Prostate gland (tissue), 2 donors: ENCODE data around the gene ISX. TPM values are rescaled to one million over a fixed set of nuclear protein-coding genes. Genes with fewer than 3 reads are reported as not detected.
"Not testable (repeated sequence)": the region's sequence is repeated elsewhere in the genome, so short reads cannot be mapped to it uniquely, and the experiment has no call there.

Experiments
- DNase-seq: peaks from one replicate; pipeline ENCODE4 v3.0.0-alpha.2; 2019; ENCODE audit warnings: low spot score
- H3K27ac ChIP-seq, 2 donors: fragments of 200-600 bp; sonication (generic); 2 replicates each; pipeline ENCODE4 v1.5.1; 2017 to 2019
- H3K27me3 ChIP-seq: fragments of 200-600 bp; sonication (generic); replicated peaks from 2 replicates; pipeline ENCODE4 v1.5.1; 2019; ENCODE audit not compliant: insufficient read depth
- H3K36me3 ChIP-seq, 2 donors: fragments of 200-600 bp; sonication (generic); 1 replicate in 1 of 2; 2 replicates in 1 of 2; pipeline versions ENCODE4 v1.5.1 to v1.8.1; 2017 to 2019
- H3K4me1 ChIP-seq: fragments of 200-600 bp; sonication (generic); replicated peaks from 2 replicates; pipeline ENCODE4 v1.5.1; 2019
- H3K4me3 ChIP-seq, 2 donors: fragments of 200-600 bp; sonication (generic); 2 replicates each; pipeline ENCODE4 v1.5.1; 2017 to 2019
- H3K9me3 ChIP-seq: fragments of 200-600 bp; sonication (generic); 2 replicates; pipeline ENCODE4 v1.5.1; 2017
- POLR2A ChIP-seq: fragments of 450-650 bp; IDR thresholded peaks from one replicate; pipeline ENCODE4 v1.6.1; 2016; ENCODE audit warnings: antibody characterized with exemption, mild to moderate bottlenecking
- POLR2AphosphoS5 ChIP-seq: sonication (generic); formaldehyde crosslinking; IDR thresholded peaks from one replicate; pipeline ENCODE4 v1.6.1; 2017; ENCODE audit warnings: antibody characterized with exemption
- WGBS: methylation state at CpG from one replicate; pipeline ENCODE4 v1.1.5; 2018; 5-methylcytosine and 5-hydroxymethylcytosine counted together
- intact Hi-C: fragments of 100-400 bp; cut with DNase I; formaldehyde crosslinking; loops from one replicate; pipeline ENCODE4 v1.14.2; 2022
- total RNA-seq, 2 donors: library from RNA; depleted of rRNA; stranded (reverse); fragments of >200 nt; gene quantifications; one replicate each; pipeline ENCODE4 v1.1.0, GENCODE V29; 2016
- TF ChIP-seq, protein P1 (sequence below), 4 experiments: fragments of 200-600 bp in 2 of 4; fragments of 450-650 bp in 2 of 4; sonication (generic) in 2 of 4; IDR thresholded peaks; 1 replicate in 3 of 4; 2 replicates in 1 of 4; pipeline ENCODE4 v1.5.1; 2016 to 2019; ENCODE audit warnings: antibody characterized with exemption in 4 of 4, mild to moderate bottlenecking in 2 of 4, moderate library complexity in 2 of 4

ISX gene
- total RNA-seq, 2 donors from 2014 or later: 0.14 to 1.9 TPM

DNA sequence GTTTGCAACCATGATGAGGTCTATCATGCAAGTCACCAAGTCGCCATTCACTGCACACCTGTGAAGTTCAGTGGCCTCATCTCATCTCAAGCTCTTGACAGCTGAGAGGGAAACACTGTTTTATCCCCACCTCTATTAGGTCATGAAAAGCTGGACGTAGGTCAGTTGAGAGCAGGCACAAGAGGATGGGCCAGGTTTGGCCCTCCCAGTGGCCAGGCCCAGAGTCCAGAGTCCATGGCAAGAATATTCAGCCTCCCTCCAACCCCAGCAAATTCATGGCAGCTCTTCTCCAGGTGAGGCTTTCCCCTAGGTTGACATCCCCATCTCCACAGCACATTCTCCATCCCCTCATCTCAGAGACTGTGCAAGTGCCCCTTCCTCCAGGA, 22.0 kb upstream of the ISX start:
- no peak for TF ChIP-seq POLR2AphosphoS5
- TF ChIP-seq POLR2A: no peak
- TF ChIP-seq, protein P1, sequence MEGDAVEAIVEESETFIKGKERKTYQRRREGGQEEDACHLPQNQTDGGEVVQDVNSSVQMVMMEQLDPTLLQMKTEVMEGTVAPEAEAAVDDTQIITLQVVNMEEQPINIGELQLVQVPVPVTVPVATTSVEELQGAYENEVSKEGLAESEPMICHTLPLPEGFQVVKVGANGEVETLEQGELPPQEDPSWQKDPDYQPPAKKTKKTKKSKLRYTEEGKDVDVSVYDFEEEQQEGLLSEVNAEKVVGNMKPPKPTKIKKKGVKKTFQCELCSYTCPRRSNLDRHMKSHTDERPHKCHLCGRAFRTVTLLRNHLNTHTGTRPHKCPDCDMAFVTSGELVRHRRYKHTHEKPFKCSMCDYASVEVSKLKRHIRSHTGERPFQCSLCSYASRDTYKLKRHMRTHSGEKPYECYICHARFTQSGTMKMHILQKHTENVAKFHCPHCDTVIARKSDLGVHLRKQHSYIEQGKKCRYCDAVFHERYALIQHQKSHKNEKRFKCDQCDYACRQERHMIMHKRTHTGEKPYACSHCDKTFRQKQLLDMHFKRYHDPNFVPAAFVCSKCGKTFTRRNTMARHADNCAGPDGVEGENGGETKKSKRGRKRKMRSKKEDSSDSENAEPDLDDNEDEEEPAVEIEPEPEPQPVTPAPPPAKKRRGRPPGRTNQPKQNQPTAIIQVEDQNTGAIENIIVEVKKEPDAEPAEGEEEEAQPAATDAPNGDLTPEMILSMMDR (IDR thresholded peaks at IDR 0.05): no peak
- Histone ChIP-seq H3K27ac (no peak overlapping the region), H3K27me3 (no peaks in the 10 kb centered on the region), H3K4me1 (no peaks in the 10 kb centered on the region), H3K9me3 (no peaks in the 10 kb centered on the region), H3K36me3 (no peaks in the 10 kb centered on the region), H3K4me3 (no peak overlapping the region)
- intact Hi-C loops: no loop called here
- no peak for DNase-seq
- 61% methylated on average over 2 of the region's 2 CpGs for WGBS

GRCh38 chr22:35044607-35045390, 21.2 kb upstream of the ISX start:
- no peak overlapping the region for H3K4me3 ChIP-seq
- no peak for TF ChIP-seq POLR2AphosphoS5
- TF ChIP-seq POLR2A: no peak
- TF ChIP-seq, protein P1 (IDR thresholded peaks at IDR 0.05): no peak
- WGBS: 94% methylated on average over 5 of the region's 5 CpGs
- H3K9me3 ChIP-seq: no peaks in the 10 kb centered on the region
- no peak for DNase-seq
- no peaks in the 10 kb centered on the region for H3K4me1 ChIP-seq
- no peak overlapping the region for H3K27ac ChIP-seq
- intact Hi-C loops: no loop called here
- no peaks in the 10 kb centered on the region for H3K27me3 ChIP-seq
- no peaks in the 10 kb centered on the region for H3K36me3 ChIP-seq

GRCh38 chr22:35045451-35045850, 20.5 kb upstream of the ISX start:
- TF ChIP-seq, protein P1 (IDR thresholded peaks at IDR 0.05): no peak
- TF ChIP-seq POLR2A (no peak), POLR2AphosphoS5 (no peak)
- H3K27me3 ChIP-seq: no peaks in the 10 kb centered on the region
- DNase-seq: no peak
- no peaks in the 10 kb centered on the region for H3K36me3 ChIP-seq
- 57% methylated on average over 9 of the region's 9 CpGs for WGBS
- no peaks in the 10 kb centered on the region for H3K9me3 ChIP-seq
- no peaks in the 10 kb centered on the region for H3K4me1 ChIP-seq
- H3K4me3 ChIP-seq: no peak overlapping the region
- H3K27ac ChIP-seq: no peak overlapping the region
- intact Hi-C loops: no loop called here

DNA sequence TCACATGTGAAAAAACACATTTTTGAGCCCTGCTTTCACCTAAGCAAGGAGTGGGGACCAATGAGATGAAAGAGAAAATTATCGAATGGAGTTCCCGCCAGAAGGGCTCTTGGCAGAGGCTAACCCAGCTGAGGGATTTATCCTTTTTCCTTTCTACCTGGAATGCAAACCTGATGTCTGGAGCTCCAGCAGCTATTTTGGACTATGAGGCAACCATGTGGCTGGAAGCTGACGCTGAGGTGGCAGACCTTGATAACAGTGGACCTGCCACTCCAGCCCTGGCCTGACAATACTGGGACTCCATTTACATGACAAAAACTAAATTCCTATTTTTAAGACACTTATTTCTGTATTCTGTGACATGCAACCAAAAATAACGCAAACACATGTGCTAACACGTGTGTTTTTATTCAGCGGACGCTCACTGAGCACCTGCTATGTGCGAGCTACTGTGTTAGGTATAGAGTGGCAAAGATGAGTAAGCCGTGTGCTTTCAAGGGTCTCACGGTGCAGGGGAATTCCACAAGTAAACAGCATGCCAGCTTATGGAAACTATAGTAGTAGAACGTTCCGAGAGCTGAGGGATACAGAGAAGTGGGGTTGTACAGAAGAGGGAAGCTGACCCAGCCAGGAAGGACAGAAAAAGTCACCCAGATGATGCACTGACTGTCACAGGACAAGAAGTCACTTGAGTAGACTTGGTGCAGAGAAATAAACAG, 19.1 kb upstream of the ISX start:
- TF ChIP-seq POLR2A (no peak), POLR2AphosphoS5 (no peak)
- TF ChIP-seq, protein P1 (IDR thresholded peaks at IDR 0.05): no peak
- Histone ChIP-seq H3K4me1 (no peaks in the 10 kb centered on the region), H3K36me3 (no peaks in the 10 kb centered on the region), H3K9me3 (no peaks in the 10 kb centered on the region), H3K4me3 (no peak overlapping the region), H3K27me3 (no peaks in the 10 kb centered on the region), H3K27ac (no peak overlapping the region)
- no peak for DNase-seq
- intact Hi-C loops: no loop called here
- WGBS: 93% methylated on average over 12 of the region's 12 CpGs

GRCh38 chr22:35050038-35050437, 15.9 kb upstream of the ISX start:
- H3K36me3 ChIP-seq, H3K27me3 ChIP-seq, H3K4me3 ChIP-seq, DNase-seq, H3K27ac ChIP-seq, H3K9me3 ChIP-seq, H3K4me1 ChIP-seq, intact Hi-C loops: not testable (repeated sequence)
- 96% methylated on average over 4 of the region's 4 CpGs for WGBS
